HG03469 (cell line): ENCODE data around the gene BAIAP2.

Source experiments
- ATAC-seq: cut with Tn5 transposase; IDR thresholded peaks from one replicate; pipeline ENCODE4 v1.9.1; 2021; ENCODE audit warnings: mild to moderate bottlenecking, moderate library complexity, moderate number of reproducible peaks; ENCODE audit not compliant: unreplicated experiment

Gene BAIAP2

GRCh38 chr17:81084680-81085419 is 49.9 kb downstream of the BAIAP2 start:
- ATAC-seq = no peak

- ATAC-seq = no peak
Measured at GRCh38 chr17:81085420-81085911, 50.5 kb downstream of the BAIAP2 start.

GRCh38 chr17:81086789-81087551 is 52.0 kb downstream of the BAIAP2 start:
- no peak for ATAC-seq

- no peak for ATAC-seq
Measured at GRCh38 chr17:81090361-81091136, 55.6 kb downstream of the BAIAP2 start.

GRCh38 chr17:81091154-81091553 is 56.2 kb downstream of the BAIAP2 start:
- ATAC-seq = no peak

GRCh38 chr17:81091774-81092517 is 57.0 kb downstream of the BAIAP2 start:
- no peak for ATAC-seq

GRCh38 chr17:81092518-81093095 is 57.7 kb downstream of the BAIAP2 start:
- no peak for ATAC-seq

- no peak for ATAC-seq
Measured at GRCh38 chr17:81093619-81094508, 58.9 kb downstream of the BAIAP2 start.

- ATAC-seq = no peak
Measured at GRCh38 chr17:81094509-81095382, 59.8 kb downstream of the BAIAP2 start.

- no peak for ATAC-seq
Measured at GRCh38 chr17:81095383-81095762, 60.4 kb downstream of the BAIAP2 start.

- ATAC-seq = no peak
Measured at GRCh38 chr17:81096741-81097133, 61.8 kb downstream of the BAIAP2 start.

- ATAC-seq = no peak
Measured at GRCh38 chr17:81097134-81097942, 62.4 kb downstream of the BAIAP2 start.

- no peak for ATAC-seq
Measured at GRCh38 chr17:81097943-81098308, 63.0 kb downstream of the BAIAP2 start.

GRCh38 chr17:81099888-81100287 is 64.9 kb downstream of the BAIAP2 start:
- ATAC-seq = no peak

GRCh38 chr17:81100668-81101067 is 65.7 kb downstream of the BAIAP2 start:
- no peak for ATAC-seq

- peak; percentile 72 for ATAC-seq
Measured at GRCh38 chr17:81101614-81102306, 66.8 kb downstream of the BAIAP2 start.

GRCh38 chr17:81102352-81102751 is 67.4 kb downstream of the BAIAP2 start:
- ATAC-seq = no peak
